Measurements from ENCODE around the gene SAMSN1.

- TF ChIP-seq, protein P1, sequence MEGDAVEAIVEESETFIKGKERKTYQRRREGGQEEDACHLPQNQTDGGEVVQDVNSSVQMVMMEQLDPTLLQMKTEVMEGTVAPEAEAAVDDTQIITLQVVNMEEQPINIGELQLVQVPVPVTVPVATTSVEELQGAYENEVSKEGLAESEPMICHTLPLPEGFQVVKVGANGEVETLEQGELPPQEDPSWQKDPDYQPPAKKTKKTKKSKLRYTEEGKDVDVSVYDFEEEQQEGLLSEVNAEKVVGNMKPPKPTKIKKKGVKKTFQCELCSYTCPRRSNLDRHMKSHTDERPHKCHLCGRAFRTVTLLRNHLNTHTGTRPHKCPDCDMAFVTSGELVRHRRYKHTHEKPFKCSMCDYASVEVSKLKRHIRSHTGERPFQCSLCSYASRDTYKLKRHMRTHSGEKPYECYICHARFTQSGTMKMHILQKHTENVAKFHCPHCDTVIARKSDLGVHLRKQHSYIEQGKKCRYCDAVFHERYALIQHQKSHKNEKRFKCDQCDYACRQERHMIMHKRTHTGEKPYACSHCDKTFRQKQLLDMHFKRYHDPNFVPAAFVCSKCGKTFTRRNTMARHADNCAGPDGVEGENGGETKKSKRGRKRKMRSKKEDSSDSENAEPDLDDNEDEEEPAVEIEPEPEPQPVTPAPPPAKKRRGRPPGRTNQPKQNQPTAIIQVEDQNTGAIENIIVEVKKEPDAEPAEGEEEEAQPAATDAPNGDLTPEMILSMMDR (conservative IDR thresholded peaks at IDR 0.05; ENCODE audit: low read length), result no peak
- TF ChIP-seq EZH2phosphoT487 (IDR thresholded peaks at IDR 0.05; ENCODE audit: borderline replicate concordance, low read depth, low read length), result no peak
These were observed 93.9 kb downstream of the SAMSN1 start for GRCh38 chr21:14452031-14452726.

All from OCI-LY7 (cell line).